GM12878 (cell line): Measurements from ENCODE around the gene CTDNEP1. TPM values are rescaled to one million over a fixed set of nuclear protein-coding genes. Genes with fewer than 3 reads are reported as not detected.

Source experiments
- ATAC-seq: fragments of 200-7000 bp; cut with Tn5 transposase; 3 replicates; pipeline ENCODE4 v1.9.1; 2020; ENCODE audit warnings: mild to moderate bottlenecking, moderate library complexity
- BruUV-seq: library from RNA; stranded (reverse); fragments of 400-500 nt; replicated peaks from 2 replicates; lab custom pipeline; 2021; lab: Mats Ljungman, UMichigan
- CTCF ChIA-PET: fragments of 300-600 bp; sonication (Branson Sonifier 250); formaldehyde crosslinking; extraction: SDS; loops from one replicate; lab custom pipeline; 2021; ENCODE audit warnings: inconsistent platforms; lab: Yijun Ruan, JAX
- POLR2A ChIA-PET: fragments of 350-600 bp; formaldehyde crosslinking; extraction: SDS; loops from one replicate; lab custom pipeline; 2021; ENCODE audit warnings: inconsistent platforms; lab: Charles Lee
- RAD21 ChIA-PET: fragments of 300-600 bp; sonication (Branson Sonifier 250); formaldehyde crosslinking; loops from one replicate; lab custom pipeline; 2023; ENCODE audit warnings: antibody characterized with exemption; ENCODE audit not compliant: unreplicated experiment; lab: Charles Lee
- SMC1A ChIA-PET: fragments of 300-600 bp; sonication (Branson Sonifier 250); formaldehyde crosslinking; loops from one replicate; lab custom pipeline; 2023; ENCODE audit not compliant: unreplicated experiment, uncharacterized antibody; lab: Charles Lee
- DNase-seq: peaks from one replicate; pipeline ENCODE4 v3.0.0-alpha.2; 2011; ENCODE audit warnings: low read depth, low spot score
- FAIRE-seq: peaks from 3 replicates; lab custom pipeline; 2011; peaks lifted over from hg19 to GRCh38; lab: Jason Lieb, UNC
- H2AFZ ChIP-seq: 2 replicates; pipeline ENCODE4 v1.6.0; 2011; ENCODE audit warnings: low read depth, low read length, control low read depth; ENCODE audit not compliant: control insufficient read depth
- H3K27ac ChIP-seq: 2 replicates; pipeline ENCODE4 v1.5.1; 2011; ENCODE audit warnings: control low read depth; ENCODE audit not compliant: control insufficient read depth, insufficient read depth
- H3K27me3 ChIP-seq, 2 experiments: replicated peaks in 1 of 2; 2 replicates each; pipeline versions ENCODE4 v1.6.0 to v1.6.1; 2011; ENCODE audit warnings: low read length in 1 of 2; ENCODE audit not compliant: control insufficient read depth in 2 of 2, insufficient read depth in 2 of 2
- H3K36me3 ChIP-seq, 2 experiments: 2 replicates each; pipeline ENCODE4 v1.5.1; 2011; ENCODE audit warnings: low read length in 1 of 2; ENCODE audit not compliant: control insufficient read depth in 2 of 2, insufficient read depth in 2 of 2
- H3K4me1 ChIP-seq: 2 replicates; pipeline ENCODE4 v1.6.1; 2011; ENCODE audit warnings: mild to moderate bottlenecking, low read length, moderate library complexity, mixed read lengths; ENCODE audit not compliant: control insufficient read depth, insufficient read depth
- H3K4me2 ChIP-seq: 2 replicates; pipeline ENCODE4 v1.6.0; 2011; ENCODE audit warnings: control low read depth; ENCODE audit not compliant: control insufficient read depth, insufficient read depth
- H3K4me3 ChIP-seq: fragments of 200-600 bp; sonication (generic); 2 replicates; pipeline ENCODE4 v1.5.1; 2016
- H3K79me2 ChIP-seq: 2 replicates; pipeline ENCODE4 v1.6.0; 2011; ENCODE audit warnings: low read length; ENCODE audit not compliant: control insufficient read depth, insufficient read depth
- H3K9ac ChIP-seq: 2 replicates; pipeline ENCODE4 v1.8.0; 2011; ENCODE audit warnings: low read length, control low read depth, mixed read lengths; ENCODE audit not compliant: control insufficient read depth, insufficient read depth
- H3K9me3 ChIP-seq: replicated peaks from 3 replicates; pipeline ENCODE4 v1.5.1; 2011; ENCODE audit warnings: mild to moderate bottlenecking, low read length; ENCODE audit not compliant: control insufficient read depth, insufficient read depth
- H4K20me1 ChIP-seq: 2 replicates; pipeline ENCODE4 v1.6.0; 2011; ENCODE audit not compliant: control insufficient read depth, insufficient read depth
- CREM ChIP-seq: IDR thresholded peaks from 2 replicates; pipeline ENCODE4 v1.6.1; 2014; ENCODE audit warnings: antibody characterized with exemption, low read depth
- FOXM1 ChIP-seq: IDR thresholded peaks from 2 replicates; pipeline ENCODE4 v1.6.1; 2012; ENCODE audit warnings: low read depth, mild to moderate bottlenecking, inconsistent platforms, low read length, moderate library complexity
- HDAC2 ChIP-seq: fragments of 200-600 bp; sonication (generic); IDR thresholded peaks from 2 replicates; pipeline ENCODE4 v1.6.1; 2017
- SREBF1 ChIP-seq: IDR thresholded peaks from 2 replicates; pipeline ENCODE4 v1.6.1; 2012; ENCODE audit warnings: mild to moderate bottlenecking, low read length
- TCF12 ChIP-seq: IDR thresholded peaks from 2 replicates; pipeline ENCODE4 v1.6.1; 2011; ENCODE audit warnings: low read depth, mild to moderate bottlenecking, low read length
- USF2 ChIP-seq: IDR thresholded peaks from 2 replicates; pipeline ENCODE4 v1.6.1; 2011; ENCODE audit warnings: low read depth, low read length, improper control_type of control experiment, borderline replicate concordance
- ZNF24 ChIP-seq: fragments of 450-650 bp; IDR thresholded peaks from 2 replicates; pipeline ENCODE4 v1.6.1; 2017; ENCODE audit warnings: antibody characterized with exemption, mild to moderate bottlenecking
- ZNF274 ChIP-seq: IDR thresholded peaks from one replicate; pipeline ENCODE4 v1.8.0; 2011; ENCODE audit not compliant: insufficient read length, insufficient read depth
- WGBS: methylation state at CpG from one replicate; pipeline ENCODE4 v1.1.6; 2016; ENCODE audit warnings: low lambda C conversion rate; ENCODE audit not compliant: insufficient replicate concordance, insufficient coverage; ENCODE audit errors: missing lambda C conversion rate; 5-methylcytosine and 5-hydroxymethylcytosine counted together
- in situ Hi-C: fragments of 300-500 bp; cut with MboI; formaldehyde crosslinking; loops from 9 replicates; pipeline ENCODE4 v1.14.3; 2018; ENCODE audit warnings: mixed read lengths
- intact Hi-C: fragments of 100-400 bp; cut with micrococcal nuclease; formaldehyde crosslinking; loops from one replicate; pipeline ENCODE4 v1.14.2; 2022; ENCODE audit not compliant: unreplicated experiment
- polyA plus RNA-seq, 11 experiments: library from polyadenylated mRNA; depleted of rRNA in 4 of 11; unstranded in 6 of 11; stranded (reverse) in 5 of 11; fragments of >200 nt; fragmentation: Nextera tagmentation in 4 of 11; fragmentation: Illumina TruSeq in 1 of 11; extraction: Ambion mirVana in 4 of 11; extraction: Trizol in 1 of 11; gene quantifications; 1 replicate in 1 of 11; 2 replicates in 10 of 11; pipeline versions ENCODE4 v1.2.1 to v1.2.3, GENCODE V29; 2011 to 2016; ENCODE audit warnings: inconsistent platforms in 2 of 11, missing spikeins in 2 of 11, low read depth in 1 of 11
- total RNA-seq, 4 experiments: library from RNA; depleted of rRNA in 3 of 4; stranded (reverse); fragments of >200 nt in 3 of 4; fragmentation: Illumina TruSeq in 1 of 4; extraction: Trizol in 1 of 4; gene quantifications; 2 replicates each; pipeline versions ENCODE4 v1.2.1 to v1.2.3, GENCODE V29; 2013 to 2021

Gene CTDNEP1
- total and polyA plus RNA-seq, 10 of the 15 experiments (the other 5 are each of a cell fraction or from before 2014, with no cell fraction given) = 23.7 to 176 (median 30.3) TPM

GRCh38 chr17:7236808-7237207, 14.7 kb downstream of the CTDNEP1 start:
- in situ Hi-C loops = no loop called here
- ChIA-PET SMC1A (no interaction called here), POLR2A (interaction anchor here (0.8 to 7.3 kb wide), 5 partner anchors 14 to 199 kb away, joined by 3 to 99 read pairs (median 3); partner anchors contain the start of genes ACADVL, CTDNEP1, DLG4 and ELP5), CTCF (interaction anchor here (0.5 to 1.5 kb wide), 2 partner anchors 16 to 56 kb away, joined by 3 to 9 read pairs; partner anchors contain the start of genes ACADVL and DLG4), RAD21 (interaction anchor here (1.2 to 1.6 kb wide), 2 partner anchors 13 to 17 kb away, joined by 3 to 7 read pairs; partner anchors contain the start of genes ACADVL and DLG4)
- peaks cover 6 to 14% of the 10 kb centered on the region in 2 experiments for H3K36me3 ChIP-seq
- intact Hi-C loops = no loop called here
- WGBS = 89% methylated on average over 6 of the region's 6 CpGs
- no peaks in the 10 kb centered on the region for H4K20me1 ChIP-seq
- H3K9me3 ChIP-seq = no peaks in the 10 kb centered on the region
- FAIRE-seq = no peak
- no peak overlapping the region for H2AFZ ChIP-seq
- no peak overlapping the region for H3K9ac ChIP-seq
- H3K27ac ChIP-seq = no peak overlapping the region
- no peak for ATAC-seq
- H3K4me2 ChIP-seq = peak overlapping the region; percentile 49; the same call in 1 of the 2 replicates
- DNase-seq = no peak
- BruUV-seq = no TSS peak
- H3K4me3 ChIP-seq = peak overlapping the region; percentile 70; the same call in 1 of the 2 replicates
- TF ChIP-seq HDAC2 = no peak
- no peak for TF ChIP-seq ZNF274
- TF ChIP-seq FOXM1 = no peak
- no peak for TF ChIP-seq USF2
- no peak for TF ChIP-seq TCF12
- no peak for TF ChIP-seq ZNF24
- TF ChIP-seq SREBF1 = no peak
- no peak for TF ChIP-seq CREM
- H3K27me3 ChIP-seq = no peaks in the 10 kb centered on the region
- peaks cover 68% of the 10 kb centered on the region for H3K79me2 ChIP-seq
- peaks cover 32% of the 10 kb centered on the region for H3K4me1 ChIP-seq
